SKM-1 (cell line): ENCODE measurements around the gene CTIF.

ENCODE experiments used
- DNase-seq: peaks from one replicate; lab custom pipeline; 2025; ENCODE audit not compliant: unreplicated experiment; lab: John Stamatoyannopoulos, UW

CTIF gene

GRCh38 chr18:48599391-48599790, 60.6 kb downstream of the CTIF start:
- no peak for DNase-seq

- DNase-seq = no peak
Measured at GRCh38 chr18:48600046-48600445, 61.2 kb downstream of the CTIF start.

- DNase-seq = no peak
Measured at GRCh38 chr18:48600456-48601090, 61.7 kb downstream of the CTIF start.

GRCh38 chr18:48601343-48601742, 62.5 kb downstream of the CTIF start:
- no peak for DNase-seq

- DNase-seq = no peak
Measured at GRCh38 chr18:48602759-48603390, 64.0 kb downstream of the CTIF start.

- DNase-seq = peak; percentile 7
Measured at GRCh38 chr18:48605408-48605845, 66.6 kb downstream of the CTIF start.

GRCh38 chr18:48607056-48607984, 68.5 kb downstream of the CTIF start:
- DNase-seq = no peak

GRCh38 chr18:48608581-48608980, 69.8 kb downstream of the CTIF start:
- no peak for DNase-seq

GRCh38 chr18:48609114-48609513, 70.3 kb downstream of the CTIF start:
- no peak for DNase-seq

- DNase-seq = no peak
Measured at GRCh38 chr18:48609820-48610815, 71.3 kb downstream of the CTIF start.

GRCh38 chr18:48611203-48611602, 72.4 kb downstream of the CTIF start:
- DNase-seq = no peak

GRCh38 chr18:48611785-48612480, 73.1 kb downstream of the CTIF start:
- DNase-seq = no peak

GRCh38 chr18:48612511-48612910, 73.7 kb downstream of the CTIF start:
- DNase-seq = no peak

- no peak for DNase-seq
Measured at GRCh38 chr18:48612917-48613316, 74.1 kb downstream of the CTIF start.

- no peak for DNase-seq
Measured at GRCh38 chr18:48613589-48614404, 75.0 kb downstream of the CTIF start.

- DNase-seq = no peak
Measured at GRCh38 chr18:48615566-48616401, 77.0 kb downstream of the CTIF start.

GRCh38 chr18:48616484-48617255, 77.8 kb downstream of the CTIF start:
- DNase-seq = no peak
